PC-9 (cell line): ENCODE data around the gene HIGD2B. TPM values are rescaled to one million over a fixed set of nuclear protein-coding genes. Genes with fewer than 3 reads are reported as not detected.

Experiments used
- BruUV-seq: library from RNA; stranded (reverse); fragments of 400-500 nt; replicated peaks from 2 replicates; lab custom pipeline; 2021; lab: Mats Ljungman, UMichigan
- CTCF ChIA-PET: fragments of 300-600 bp; sonication (Branson Sonifier 250); formaldehyde crosslinking; loops from one replicate; lab custom pipeline; 2022; ENCODE audit warnings: antibody characterized with exemption; lab: Charles Lee
- POLR2A ChIA-PET: fragments of 300-600 bp; sonication (Branson Sonifier 250); formaldehyde crosslinking; loops from one replicate; lab custom pipeline; 2022; ENCODE audit warnings: antibody characterized with exemption; ENCODE audit not compliant: unreplicated experiment; lab: Charles Lee
- DNase-seq, 2 experiments: peaks; one replicate each; pipeline versions ENCODE4 v3.0.0 to v3.0.0-alpha.2; 2015 to 2022; ENCODE audit warnings: mixed read lengths in 1 of 2
- H2AFZ ChIP-seq: fragments of 200-600 bp; sonication (generic); 2 replicates; pipeline ENCODE4 v1.8.1; 2017; ENCODE audit warnings: antibody characterized with exemption
- H3F3A ChIP-seq: fragments of 200-600 bp; sonication (generic); 2 replicates; pipeline ENCODE4 v1.8.1; 2017; ENCODE audit warnings: antibody characterized with exemption, mild to moderate bottlenecking, low read depth; ENCODE audit not compliant: insufficient read depth
- H3K27ac ChIP-seq: fragments of 200-600 bp; sonication (generic); 2 replicates; pipeline ENCODE4 v1.6.1; 2016; ENCODE audit warnings: mixed run types
- H3K27me3 ChIP-seq: fragments of 200-600 bp; sonication (generic); 2 replicates; pipeline ENCODE4 v1.6.1; 2016; ENCODE audit warnings: low read depth, mixed run types; ENCODE audit not compliant: insufficient read depth
- H3K36me3 ChIP-seq: fragments of 200-600 bp; sonication (generic); 2 replicates; pipeline ENCODE4 v1.6.1; 2016; ENCODE audit warnings: low read depth, mixed run types
- H3K4me1 ChIP-seq: fragments of 200-600 bp; sonication (generic); replicated peaks from 2 replicates; pipeline ENCODE4 v1.6.1; 2016; ENCODE audit warnings: mixed run types; ENCODE audit not compliant: insufficient read depth
- H3K4me2 ChIP-seq: fragments of 200-600 bp; sonication (generic); 2 replicates; pipeline ENCODE4 v1.6.1; 2017; ENCODE audit warnings: mixed run types
- H3K4me3 ChIP-seq: fragments of 200-600 bp; sonication (generic); 2 replicates; pipeline ENCODE4 v1.6.1; 2016; ENCODE audit warnings: mixed run types
- H3K79me2 ChIP-seq: fragments of 200-600 bp; sonication (generic); 2 replicates; pipeline ENCODE4 v1.6.1; 2017; ENCODE audit warnings: low read depth, mixed run types
- H3K9me2 ChIP-seq: fragments of 200-600 bp; sonication (generic); 2 replicates; pipeline ENCODE4 v1.8.1; 2017; ENCODE audit warnings: mild to moderate bottlenecking; ENCODE audit not compliant: insufficient read depth
- H3K9me3 ChIP-seq: fragments of 200-600 bp; sonication (generic); 2 replicates; pipeline ENCODE4 v1.8.1; 2016; ENCODE audit warnings: low read depth; ENCODE audit not compliant: insufficient read depth
- H4K20me1 ChIP-seq: fragments of 200-600 bp; sonication (generic); 2 replicates; pipeline ENCODE4 v1.8.1; 2017; ENCODE audit not compliant: insufficient read depth
- CTCF ChIP-seq: fragments of 200-600 bp; sonication (generic); conservative IDR thresholded peaks from 2 replicates; pipeline ENCODE4 v1.6.1; 2017; ENCODE audit warnings: mixed run types, antibody characterized with exemption, mild to moderate bottlenecking, moderate library complexity
- EZH2 ChIP-seq: fragments of 200-600 bp; sonication (generic); IDR thresholded peaks from 2 replicates; pipeline ENCODE4 v1.8.0; 2017; ENCODE audit warnings: antibody characterized with exemption, low read depth
- intact Hi-C: fragments of 100-400 bp; cut with micrococcal nuclease; formaldehyde crosslinking; loops from one replicate; pipeline ENCODE4 v1.10.0; 2022; ENCODE audit not compliant: unreplicated experiment
- total RNA-seq: library from RNA; stranded (reverse); gene quantifications from 2 replicates; pipeline ENCODE4 v1.2.3, GENCODE V29; 2021

HIGD2B gene
- total RNA-seq, 1 experiment from 2014 or later = not detected

DNA sequence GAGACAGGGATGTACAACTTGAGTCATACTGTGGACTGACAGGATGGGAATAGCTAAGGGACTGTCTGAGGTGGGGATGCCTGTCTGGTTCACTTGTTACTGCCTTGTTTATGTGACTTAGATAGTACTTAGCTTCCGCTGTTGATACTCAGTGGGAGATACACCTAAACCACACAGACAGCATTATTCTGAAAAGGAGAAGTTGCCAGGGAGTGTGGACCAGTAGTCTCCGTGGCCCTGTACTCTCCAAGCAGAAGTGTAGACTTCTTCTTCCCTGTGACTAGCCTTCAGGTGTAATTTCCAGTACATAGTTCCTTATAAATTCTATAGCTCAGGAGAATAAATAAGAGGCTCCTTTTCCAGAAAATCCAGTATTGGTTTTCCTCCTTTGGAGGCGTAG lies 5.1 kb downstream of the HIGD2B start:
- Histone ChIP-seq H3K27ac (no peak overlapping the region), H2AFZ (no peak overlapping the region), H3K9me2 (no peaks in the 10 kb centered on the region), H3K79me2 (no peaks in the 10 kb centered on the region), H3F3A (peaks cover 8% of the 10 kb centered on the region), H3K4me3 (no peak overlapping the region), H3K4me2 (no peak overlapping the region), H4K20me1 (no peaks in the 10 kb centered on the region), H3K9me3 (no peaks in the 10 kb centered on the region), H3K27me3 (peaks cover 18% of the 10 kb centered on the region), H3K4me1 (no peaks in the 10 kb centered on the region), H3K36me3 (no peaks in the 10 kb centered on the region)
- no peak for DNase-seq
- intact Hi-C loops = no loop called here
- no peak for TF ChIP-seq EZH2
- TF ChIP-seq CTCF = no peak
- CTCF ChIA-PET = no interaction called here
- POLR2A ChIA-PET = no interaction called here
- no TSS peak for BruUV-seq

DNA sequence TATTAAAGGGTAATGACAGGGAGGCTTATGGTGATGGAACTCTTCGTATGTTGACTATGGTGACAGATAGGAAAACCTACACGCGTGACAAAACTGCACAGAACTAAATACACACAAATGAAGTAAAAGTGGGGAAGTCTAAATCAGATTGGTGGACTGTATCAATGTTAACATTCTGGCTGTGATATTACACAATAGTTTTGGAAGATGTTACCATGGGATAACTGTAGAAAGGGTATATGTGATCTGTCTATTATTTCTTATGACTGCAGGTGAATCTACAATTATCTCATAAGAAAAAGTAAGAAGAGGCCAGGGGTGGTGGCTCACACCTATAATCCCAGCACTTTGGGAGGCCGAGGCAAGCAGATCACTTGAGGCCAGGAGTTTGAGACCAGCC lies 9.1 kb downstream of the HIGD2B start:
- no TSS peak for BruUV-seq
- ChIA-PET CTCF (no interaction called here), POLR2A (no interaction called here)
- no peak for TF ChIP-seq CTCF
- TF ChIP-seq EZH2 = no peak
- Histone ChIP-seq H3K79me2 (no peaks in the 10 kb centered on the region), H3K27me3 (peaks cover 26% of the 10 kb centered on the region), H4K20me1 (no peaks in the 10 kb centered on the region), H3F3A (no peaks in the 10 kb centered on the region), H3K9me3 (no peaks in the 10 kb centered on the region), H3K27ac (no peak overlapping the region), H3K36me3 (no peaks in the 10 kb centered on the region), H3K9me2 (no peaks in the 10 kb centered on the region; the same call in 1 of the 2 replicates), H3K4me1 (no peaks in the 10 kb centered on the region), H3K4me3 (no peak overlapping the region), H2AFZ (no peak overlapping the region), H3K4me2 (no peak overlapping the region)
- DNase-seq = no peak
- intact Hi-C loops = loop anchor here (10.0 kb wide), 1 partner anchor 72 kb away; no protein-coding TSS in a partner anchor

DNA sequence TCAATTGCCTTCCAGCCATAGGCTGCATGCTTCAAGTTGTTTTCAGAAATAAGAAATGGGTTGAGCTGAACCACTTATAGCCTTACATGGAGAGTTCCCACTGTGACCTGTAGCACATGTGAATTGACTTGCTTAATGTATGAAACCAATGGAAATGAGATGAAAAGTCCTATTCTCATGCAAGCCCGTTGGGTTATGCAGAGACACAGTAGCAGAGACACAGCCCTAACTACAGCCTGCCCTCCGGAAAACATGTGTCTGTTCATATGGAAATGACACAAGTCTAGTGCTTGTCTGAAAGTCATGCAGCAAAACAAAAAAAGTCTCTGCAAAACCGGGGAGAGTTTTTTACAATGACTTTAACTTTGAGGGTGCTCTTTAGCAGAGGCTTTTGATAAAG lies 14.5 kb downstream of the HIGD2B start:
- Histone ChIP-seq H4K20me1 (no peaks in the 10 kb centered on the region), H3K4me3 (no peak overlapping the region), H3K36me3 (no peaks in the 10 kb centered on the region), H3K27ac (no peak overlapping the region), H3K4me2 (no peak overlapping the region), H3K9me3 (no peaks in the 10 kb centered on the region), H3K27me3 (peaks cover 8% of the 10 kb centered on the region; the same call in 1 of the 2 replicates), H3K79me2 (no peaks in the 10 kb centered on the region), H3K4me1 (no peaks in the 10 kb centered on the region), H3K9me2 (no peaks in the 10 kb centered on the region; the same call in 1 of the 2 replicates), H3F3A (no peaks in the 10 kb centered on the region), H2AFZ (no peak overlapping the region)
- DNase-seq = peak in 1 of 2 experiments; percentile 31
- no peak for TF ChIP-seq CTCF
- TF ChIP-seq EZH2 = no peak
- intact Hi-C loops = loop anchor here (10.0 kb wide), 1 partner anchor 67 kb away; no protein-coding TSS in a partner anchor
- ChIA-PET POLR2A (no interaction called here), CTCF (interaction anchor here (1.1 kb wide), 1 partner anchor 72 kb away, joined by 3 read pairs; no protein-coding TSS in a partner anchor)
- BruUV-seq = no TSS peak
